ENCODE measurements around the gene LUM. TPM values are rescaled to one million over a fixed set of nuclear protein-coding genes. Genes with fewer than 3 reads are reported as not detected.
A peak's percentile ranks its signal among the peaks of the same experiment; 100 is the strongest.

The LUM gene
- total RNA-seq, 4 donors from 2014 or later = 1.3 to 12.7 (median 5.9) TPM

DNA sequence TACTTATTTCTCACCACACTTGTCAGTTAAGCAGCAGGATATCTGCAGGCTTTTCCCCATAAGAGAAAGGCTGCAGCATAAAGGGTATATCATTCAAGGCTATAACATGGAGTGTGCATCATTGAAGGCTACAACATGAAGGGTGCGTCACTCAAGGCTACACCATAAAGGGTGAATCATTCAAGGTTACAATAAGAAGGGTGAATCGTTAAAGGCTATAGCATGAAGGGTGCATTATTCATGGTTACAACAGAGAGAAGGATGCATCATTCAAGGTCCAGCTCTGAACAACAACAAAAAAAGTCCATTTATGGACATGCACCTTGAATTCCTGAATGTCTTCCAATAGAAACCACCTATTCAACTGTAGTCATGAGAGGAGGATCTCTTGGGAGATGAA is 32.8 kb upstream of the LUM start:
- Histone ChIP-seq H3K27me3 (no peaks in the 10 kb centered on the region), H3K36me3 (no peaks in the 10 kb centered on the region), H3K27ac (no peak overlapping the region), H3K9me3 (no peaks in the 10 kb centered on the region), H3K4me3 (no peak overlapping the region), H3K4me1 (no peaks in the 10 kb centered on the region)
- no peak for TF ChIP-seq POLR2A (IDR thresholded peaks at IDR 0.05)
- TF ChIP-seq, protein P1, sequence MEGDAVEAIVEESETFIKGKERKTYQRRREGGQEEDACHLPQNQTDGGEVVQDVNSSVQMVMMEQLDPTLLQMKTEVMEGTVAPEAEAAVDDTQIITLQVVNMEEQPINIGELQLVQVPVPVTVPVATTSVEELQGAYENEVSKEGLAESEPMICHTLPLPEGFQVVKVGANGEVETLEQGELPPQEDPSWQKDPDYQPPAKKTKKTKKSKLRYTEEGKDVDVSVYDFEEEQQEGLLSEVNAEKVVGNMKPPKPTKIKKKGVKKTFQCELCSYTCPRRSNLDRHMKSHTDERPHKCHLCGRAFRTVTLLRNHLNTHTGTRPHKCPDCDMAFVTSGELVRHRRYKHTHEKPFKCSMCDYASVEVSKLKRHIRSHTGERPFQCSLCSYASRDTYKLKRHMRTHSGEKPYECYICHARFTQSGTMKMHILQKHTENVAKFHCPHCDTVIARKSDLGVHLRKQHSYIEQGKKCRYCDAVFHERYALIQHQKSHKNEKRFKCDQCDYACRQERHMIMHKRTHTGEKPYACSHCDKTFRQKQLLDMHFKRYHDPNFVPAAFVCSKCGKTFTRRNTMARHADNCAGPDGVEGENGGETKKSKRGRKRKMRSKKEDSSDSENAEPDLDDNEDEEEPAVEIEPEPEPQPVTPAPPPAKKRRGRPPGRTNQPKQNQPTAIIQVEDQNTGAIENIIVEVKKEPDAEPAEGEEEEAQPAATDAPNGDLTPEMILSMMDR (IDR thresholded peaks at IDR 0.05 in 4 of 5, conservative IDR thresholded peaks at IDR 0.05 in 1 of 5) = no peak
- DNase-seq (no peak), ATAC-seq (no peak)
- intact Hi-C loops (cut with DNase I; ENCODE audit: low total_unique reads) = no loop called here
- in situ Hi-C loops (cut with MboI; ENCODE audit: low sequenced_read_pairs in 4 of 4) = no loop called here

- DNase-seq (no peak), ATAC-seq (no peak)
- H3K36me3 ChIP-seq = no peaks in the 10 kb centered on the region
- no peaks in the 10 kb centered on the region for H3K9me3 ChIP-seq
- no peaks in the 10 kb centered on the region for H3K27me3 ChIP-seq
- in situ Hi-C loops (cut with MboI; ENCODE audit: low sequenced_read_pairs in 4 of 4) = no loop called here
- no peak for TF ChIP-seq POLR2A (IDR thresholded peaks at IDR 0.05)
- H3K27ac ChIP-seq = no peak overlapping the region
- intact Hi-C loops (cut with DNase I; ENCODE audit: low total_unique reads) = no loop called here
- H3K4me1 ChIP-seq = peaks cover 0 to 4% of the 10 kb centered on the region in 2 donors
- H3K4me3 ChIP-seq = no peak overlapping the region
These were observed 31.9 kb upstream of the LUM start for GRCh38 chr12:91143206-91143605.

GRCh38 chr12:91142221-91142631 is 30.9 kb upstream of the LUM start:
- intact Hi-C loops (cut with DNase I; ENCODE audit: low total_unique reads) = no loop called here
- peaks cover 0 to 8% of the 10 kb centered on the region in 2 donors for H3K4me1 ChIP-seq
- ATAC-seq = no peak
- H3K27ac ChIP-seq = no peak overlapping the region
- H3K9me3 ChIP-seq = no peaks in the 10 kb centered on the region
- H3K36me3 ChIP-seq = no peaks in the 10 kb centered on the region
- TF ChIP-seq, protein P1 (IDR thresholded peaks at IDR 0.05 in 4 of 5, conservative IDR thresholded peaks at IDR 0.05 in 1 of 5) = no peak
- TF ChIP-seq POLR2A (IDR thresholded peaks at IDR 0.05) = no peak
- no peaks in the 10 kb centered on the region for H3K27me3 ChIP-seq
- H3K4me3 ChIP-seq = no peak overlapping the region
- in situ Hi-C loops (cut with MboI; ENCODE audit: low sequenced_read_pairs in 4 of 4) = no loop called here
- no peak for DNase-seq

DNA sequence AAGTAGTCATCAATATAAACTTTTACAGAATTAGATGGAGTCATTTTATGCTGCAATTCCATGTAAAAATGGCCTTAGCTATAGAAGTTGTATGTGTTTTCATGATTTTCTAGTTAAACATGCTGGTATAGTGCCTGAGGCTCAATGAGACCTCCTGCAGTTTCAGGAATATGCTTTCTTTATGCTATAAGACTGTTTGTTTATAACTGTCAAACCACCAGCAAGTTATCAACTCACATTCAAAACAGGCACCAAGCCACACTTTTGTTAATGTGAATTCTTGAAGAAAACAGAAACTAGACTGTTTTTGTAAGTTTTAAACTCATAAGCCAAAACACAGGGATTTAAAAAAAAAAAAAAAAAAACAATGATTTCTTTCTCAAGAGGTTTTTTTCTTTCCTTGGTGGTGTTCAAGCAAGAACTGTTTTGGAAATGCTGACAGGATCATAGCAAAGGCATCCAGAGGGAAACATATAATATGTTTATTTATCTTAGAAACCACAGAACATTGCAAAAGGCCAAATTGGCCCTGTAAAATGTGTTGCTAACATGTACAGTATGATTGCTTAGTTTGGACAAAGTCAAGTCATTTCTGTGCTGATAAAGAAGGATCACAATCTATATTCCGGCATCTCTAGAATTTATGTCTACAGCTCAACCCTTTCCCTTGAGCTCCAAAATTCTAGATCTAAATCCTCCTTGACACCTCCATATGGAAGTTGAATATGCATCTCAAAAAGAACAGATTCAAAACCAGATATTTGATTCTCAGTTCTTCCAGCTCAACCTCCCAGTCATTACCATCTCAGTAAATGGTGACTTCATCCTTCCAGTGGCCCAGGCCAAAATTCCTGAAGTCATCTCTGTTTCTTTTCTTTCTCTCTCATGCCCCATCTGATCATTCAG is 29.0 kb upstream of the LUM start:
- TF ChIP-seq, protein P1 (IDR thresholded peaks at IDR 0.05 in 4 of 5, conservative IDR thresholded peaks at IDR 0.05 in 1 of 5) = no peak
- no peak for TF ChIP-seq POLR2A (IDR thresholded peaks at IDR 0.05)
- peak overlapping the region in 1 of 4 donors; percentile 1 for H3K27ac ChIP-seq
- no peak overlapping the region for H3K4me3 ChIP-seq
- in situ Hi-C loops (cut with MboI; ENCODE audit: low sequenced_read_pairs in 4 of 4) = no loop called here
- intact Hi-C loops (cut with DNase I; ENCODE audit: low total_unique reads) = no loop called here
- H3K9me3 ChIP-seq = no peaks in the 10 kb centered on the region
- peaks cover 0 to 8% of the 10 kb centered on the region in 2 donors for H3K4me1 ChIP-seq
- no peaks in the 10 kb centered on the region for H3K36me3 ChIP-seq
- ATAC-seq (peak; percentile 33 to 72), DNase-seq (peak in 1 of 2 donors; percentile 10)
- H3K27me3 ChIP-seq = no peaks in the 10 kb centered on the region

GRCh38 chr12:91139286-91139685 is 28.0 kb upstream of the LUM start:
- Histone ChIP-seq H3K4me1 (peaks cover 0 to 8% of the 10 kb centered on the region in 2 donors), H3K27me3 (no peaks in the 10 kb centered on the region), H3K36me3 (no peaks in the 10 kb centered on the region), H3K4me3 (no peak overlapping the region), H3K9me3 (no peaks in the 10 kb centered on the region), H3K27ac (peak overlapping the region in 1 of 4 donors; percentile 27)
- intact Hi-C loops (cut with DNase I; ENCODE audit: low total_unique reads) = no loop called here
- no peak for DNase-seq
- in situ Hi-C loops (cut with MboI; ENCODE audit: low sequenced_read_pairs in 4 of 4) = no loop called here
- TF ChIP-seq, protein P1 (IDR thresholded peaks at IDR 0.05 in 4 of 5, conservative IDR thresholded peaks at IDR 0.05 in 1 of 5) = no peak
- no peak for TF ChIP-seq POLR2A (IDR thresholded peaks at IDR 0.05)
- no peak for ATAC-seq

All from gastrocnemius medialis (tissue), 4 donors.